Right lobe of liver (tissue), 4 donors: ENCODE data around the gene TAF3.

Source experiments
- CTCF ChIP-seq, 4 donors: fragments of 200-600 bp in 3 of 4; fragments of 450-650 bp in 1 of 4; IDR thresholded peaks; one replicate each; pipeline versions ENCODE4 v1.5.1 to v1.8.0; 2016 to 2022; ENCODE audit warnings: antibody characterized with exemption in 4 of 4, mild to moderate bottlenecking in 2 of 4
- POLR2A ChIP-seq: fragments of 450-650 bp; IDR thresholded peaks from one replicate; pipeline ENCODE4 v1.6.1; 2017; ENCODE audit warnings: antibody characterized with exemption, mild to moderate bottlenecking
- donor health status: DM: no; HTN: no; CAD: no.
- donor health status: DM: no; HTN: no; CAD: no.
- donor health status: DM: no; HTN: yes; CAD: no.

GRCh38 chr10:8060704-8061121 lies 242.4 kb downstream of the TAF3 start:
- TF ChIP-seq CTCF (IDR thresholded peaks at IDR 0.05), result no peak
- TF ChIP-seq POLR2A, result no peak
